ENCODE measurements around the gene DISP2. TPM values are rescaled to one million over a fixed set of nuclear protein-coding genes. Genes with fewer than 3 reads are reported as not detected.

The DISP2 gene
- total RNA-seq, 3 donors from 2014 or later = under 0.01 to 0.88 (median under 0.01) TPM

DNA sequence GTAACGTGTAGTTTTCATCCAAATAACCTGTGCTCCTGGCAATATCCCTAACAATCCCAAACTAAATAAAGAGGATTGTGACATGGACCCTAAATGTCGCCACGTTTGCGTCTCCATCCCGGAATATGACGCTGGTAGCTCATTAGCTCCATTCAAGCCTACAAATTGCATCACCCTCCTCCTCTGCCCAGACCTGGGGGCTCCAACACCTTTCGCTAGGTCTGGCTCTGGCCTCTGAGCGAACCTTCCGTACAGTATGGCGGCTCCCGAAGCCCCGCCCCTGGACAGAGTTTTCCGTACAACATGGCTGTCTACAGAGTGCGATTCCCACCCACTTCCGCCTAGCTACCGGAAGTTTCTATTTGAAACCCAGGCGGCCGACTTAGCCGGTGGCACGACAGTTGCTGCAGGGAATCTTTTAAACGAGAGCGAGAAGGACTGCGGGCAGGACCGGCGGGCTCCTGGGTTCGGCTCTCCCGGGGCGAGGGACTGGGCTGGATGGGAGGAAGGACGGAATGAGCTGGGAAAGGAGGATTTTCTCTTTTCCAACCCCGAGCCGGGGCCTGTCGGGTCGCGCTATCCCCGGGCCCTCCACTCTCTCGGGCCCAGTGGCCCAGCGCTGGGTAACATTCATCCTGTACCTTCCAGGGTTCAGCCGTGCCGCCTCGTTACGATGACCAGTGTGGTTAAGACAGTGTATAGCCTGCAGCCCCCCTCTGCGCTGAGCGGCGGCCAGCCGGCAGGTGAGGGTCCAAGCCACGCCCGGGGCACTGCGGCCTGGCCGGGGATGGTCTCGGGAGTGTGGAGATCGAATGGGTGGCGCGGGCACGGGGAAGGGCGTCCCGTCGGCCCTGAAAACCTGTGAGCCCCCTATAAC, 24.8 kb downstream of the DISP2 start, which contains the start of gene KNSTRN:
KNSTRN (plus strand) TSS at position 142 of the 877 bp plus-strand sequence; CDS start at position 257, 115 bp downstream.
- H3K27me3 ChIP-seq = no peaks in the 10 kb centered on the region
- H3K4me3 ChIP-seq = peak within 1 kb of the TSS; percentile 88 to 92 (median 89)
- TF ChIP-seq, protein P1, sequence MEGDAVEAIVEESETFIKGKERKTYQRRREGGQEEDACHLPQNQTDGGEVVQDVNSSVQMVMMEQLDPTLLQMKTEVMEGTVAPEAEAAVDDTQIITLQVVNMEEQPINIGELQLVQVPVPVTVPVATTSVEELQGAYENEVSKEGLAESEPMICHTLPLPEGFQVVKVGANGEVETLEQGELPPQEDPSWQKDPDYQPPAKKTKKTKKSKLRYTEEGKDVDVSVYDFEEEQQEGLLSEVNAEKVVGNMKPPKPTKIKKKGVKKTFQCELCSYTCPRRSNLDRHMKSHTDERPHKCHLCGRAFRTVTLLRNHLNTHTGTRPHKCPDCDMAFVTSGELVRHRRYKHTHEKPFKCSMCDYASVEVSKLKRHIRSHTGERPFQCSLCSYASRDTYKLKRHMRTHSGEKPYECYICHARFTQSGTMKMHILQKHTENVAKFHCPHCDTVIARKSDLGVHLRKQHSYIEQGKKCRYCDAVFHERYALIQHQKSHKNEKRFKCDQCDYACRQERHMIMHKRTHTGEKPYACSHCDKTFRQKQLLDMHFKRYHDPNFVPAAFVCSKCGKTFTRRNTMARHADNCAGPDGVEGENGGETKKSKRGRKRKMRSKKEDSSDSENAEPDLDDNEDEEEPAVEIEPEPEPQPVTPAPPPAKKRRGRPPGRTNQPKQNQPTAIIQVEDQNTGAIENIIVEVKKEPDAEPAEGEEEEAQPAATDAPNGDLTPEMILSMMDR (IDR thresholded peaks at IDR 0.05) = no peak
- peak in 2 of 3 donors; percentile 20 to 50 for TF ChIP-seq POLR2AphosphoS5 (IDR thresholded peaks at IDR 0.05)
- DNase-seq (ENCODE audit: low spot score in 2 of 2) = peak; percentile 86
- H3K9me3 ChIP-seq = no peaks in the 10 kb centered on the region
- intact Hi-C loops (cut with DNase I; ENCODE audit: low total_unique reads) = no loop called here
- H3K27ac ChIP-seq = peak within 1 kb of the TSS; percentile 23 to 58
- peaks cover 0 to 5% of the 10 kb centered on the region in 2 donors for H3K4me1 ChIP-seq
- no peaks in the 10 kb centered on the region for H3K36me3 ChIP-seq

DNA sequence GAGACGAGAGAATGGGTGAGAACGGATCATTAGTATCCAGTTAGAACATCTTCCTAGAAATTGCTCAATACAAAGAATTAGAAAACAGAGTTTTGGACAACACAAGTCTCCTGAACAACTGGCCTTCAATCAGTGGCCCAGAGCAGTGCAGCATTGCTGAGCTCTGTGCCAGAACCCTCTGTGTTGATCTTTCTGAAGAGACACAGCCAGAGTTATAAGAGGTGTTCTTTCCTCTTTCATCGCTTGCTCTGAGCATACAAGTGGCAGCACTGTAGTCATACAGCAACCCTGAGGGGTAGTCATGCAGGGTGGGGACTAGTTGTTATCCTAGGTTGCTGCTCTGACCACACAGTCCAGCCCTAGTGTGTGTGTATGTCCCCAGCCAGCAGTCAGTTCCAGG, 28.5 kb downstream of the DISP2 start:
- H3K9me3 ChIP-seq = no peaks in the 10 kb centered on the region
- H3K4me3 ChIP-seq = no peak overlapping the region
- TF ChIP-seq POLR2A (IDR thresholded peaks at IDR 0.05) (no peak), POLR2AphosphoS5 (IDR thresholded peaks at IDR 0.05) (no peak)
- TF ChIP-seq, protein P1 (IDR thresholded peaks at IDR 0.05) = no peak
- H3K27me3 ChIP-seq = no peaks in the 10 kb centered on the region
- intact Hi-C loops (cut with DNase I; ENCODE audit: low total_unique reads) = no loop called here
- DNase-seq (ENCODE audit: low spot score in 2 of 2) = no peak
- peaks cover 0 to 5% of the 10 kb centered on the region in 2 donors for H3K4me1 ChIP-seq
- no peaks in the 10 kb centered on the region for H3K36me3 ChIP-seq
- H3K27ac ChIP-seq = no peak overlapping the region

DNA sequence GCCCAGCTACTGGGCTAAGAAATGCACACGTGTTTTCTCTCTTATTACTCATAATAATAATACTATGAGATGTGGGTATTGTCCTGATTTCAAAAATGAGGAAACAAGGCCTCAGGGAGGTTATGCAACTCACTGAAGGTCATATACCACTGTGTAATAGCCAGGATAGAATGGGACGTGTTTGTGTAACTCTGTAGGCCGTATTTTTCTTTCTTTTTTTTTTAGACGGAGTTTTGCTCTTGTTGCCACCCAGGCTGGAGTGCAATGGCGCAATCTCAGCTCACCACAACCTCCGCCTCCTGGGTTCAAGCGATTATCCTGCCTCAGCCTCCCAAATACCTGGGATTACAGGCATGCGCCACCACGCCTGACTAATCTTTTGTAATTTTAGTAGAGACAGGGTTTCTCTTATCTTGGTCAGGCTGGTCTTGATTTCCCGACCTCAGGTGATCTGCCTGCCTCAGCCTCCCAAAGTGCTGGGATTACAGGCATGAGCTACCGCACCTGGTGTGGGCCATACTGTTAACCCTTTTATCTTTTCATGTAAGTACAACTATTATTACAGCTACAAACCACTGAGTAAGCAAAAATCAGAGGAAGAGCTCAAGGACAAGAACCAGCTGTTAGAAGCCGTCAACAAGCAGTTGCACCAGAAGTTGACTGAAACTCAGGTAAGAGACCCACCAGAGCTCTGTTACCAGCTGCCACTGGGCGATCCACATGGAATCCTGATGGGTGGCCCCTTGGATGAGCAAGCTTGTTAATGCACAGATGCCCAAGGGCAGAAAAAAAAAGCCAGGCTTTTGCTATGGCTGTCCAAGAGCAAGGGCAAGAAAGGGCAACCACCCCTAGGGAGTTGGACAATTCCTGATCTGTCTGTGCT, 31.2 kb downstream of the DISP2 start:
- no peaks in the 10 kb centered on the region for H3K27me3 ChIP-seq
- no peak overlapping the region for H3K4me3 ChIP-seq
- intact Hi-C loops (cut with DNase I; ENCODE audit: low total_unique reads) = no loop called here
- TF ChIP-seq POLR2AphosphoS5 (IDR thresholded peaks at IDR 0.05) = no peak
- TF ChIP-seq, protein P1 (IDR thresholded peaks at IDR 0.05) = no peak
- TF ChIP-seq POLR2A (IDR thresholded peaks at IDR 0.05) = no peak
- no peak for DNase-seq (ENCODE audit: low spot score in 2 of 2)
- H3K36me3 ChIP-seq = no peaks in the 10 kb centered on the region
- H3K9me3 ChIP-seq = no peaks in the 10 kb centered on the region
- H3K27ac ChIP-seq = peak overlapping the region in 1 of 2 donors; percentile 54
- no peaks in the 10 kb centered on the region for H3K4me1 ChIP-seq

DNA sequence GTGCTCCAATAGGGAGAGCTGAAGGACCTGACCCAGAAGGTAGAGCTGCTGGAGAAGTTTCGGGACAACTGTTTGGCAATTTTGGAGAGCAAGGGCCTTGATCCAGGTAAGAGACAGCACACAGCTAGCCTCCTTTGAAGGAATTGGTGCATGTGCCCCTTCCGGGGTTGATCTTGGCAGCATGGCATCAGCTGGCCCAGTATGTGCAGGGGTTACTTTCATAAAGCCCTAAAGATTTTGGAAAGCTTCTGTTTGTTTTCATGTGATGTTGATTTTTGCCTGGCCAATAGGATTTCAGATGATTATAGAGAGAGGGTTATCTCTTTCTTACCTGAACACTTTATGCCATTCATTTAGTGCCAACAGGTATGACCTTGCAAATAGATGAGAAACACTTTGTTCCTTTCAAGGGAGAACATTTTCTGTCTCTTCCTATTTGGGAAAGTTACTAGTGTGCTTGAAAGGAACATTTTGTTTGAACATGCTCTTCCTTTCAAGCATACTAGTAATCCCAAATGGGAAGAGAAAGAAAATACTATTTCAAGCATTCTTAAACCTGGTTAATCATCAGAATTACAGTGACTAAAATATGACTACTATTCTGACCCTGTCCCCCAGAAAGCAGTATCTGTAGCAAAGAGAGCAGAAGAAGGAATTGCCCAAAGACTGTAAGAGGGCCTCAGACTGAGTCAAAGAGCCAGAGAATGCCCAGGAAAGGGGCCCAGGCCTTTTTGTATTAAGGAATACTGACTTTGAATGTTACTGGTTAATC, 32.0 kb downstream of the DISP2 start:
- no peak overlapping the region for H3K27ac ChIP-seq
- H3K36me3 ChIP-seq = no peaks in the 10 kb centered on the region
- H3K4me1 ChIP-seq = no peaks in the 10 kb centered on the region
- DNase-seq (ENCODE audit: low spot score in 2 of 2) = no peak
- intact Hi-C loops (cut with DNase I; ENCODE audit: low total_unique reads) = no loop called here
- TF ChIP-seq, protein P1 (IDR thresholded peaks at IDR 0.05) = no peak
- TF ChIP-seq POLR2AphosphoS5 (IDR thresholded peaks at IDR 0.05) (no peak), POLR2A (IDR thresholded peaks at IDR 0.05) (no peak)
- no peak overlapping the region for H3K4me3 ChIP-seq
- H3K27me3 ChIP-seq = no peaks in the 10 kb centered on the region
- no peaks in the 10 kb centered on the region for H3K9me3 ChIP-seq

All from breast epithelium (tissue), 4 donors.